Iris pigment epithelial cell (primary cell): ENCODE measurements around the gene PRKCA.
"Not testable (repeated sequence)": the region's sequence is repeated elsewhere in the genome, so short reads cannot be mapped to it uniquely, and the experiment has no call there.

Source experiments
- DNase-seq: peaks from one replicate; pipeline ENCODE4 v3.0.0-alpha.2; 2011; ENCODE audit warnings: low read depth

PRKCA gene

GRCh38 chr17:66466106-66466820 lies 163.8 kb downstream of the PRKCA start:
- DNase-seq = no peak

- peak; percentile 100 for DNase-seq
These were observed 164.5 kb downstream of the PRKCA start for GRCh38 chr17:66466840-66467367.

- no peak for DNase-seq
These were observed 165.4 kb downstream of the PRKCA start for GRCh38 chr17:66467766-66468165.

- peak; percentile 52 for DNase-seq
These were observed 166.1 kb downstream of the PRKCA start for GRCh38 chr17:66468241-66469087.

- DNase-seq = no peak
These were observed 166.7 kb downstream of the PRKCA start for GRCh38 chr17:66469088-66469442.

GRCh38 chr17:66469461-66469860 lies 167.0 kb downstream of the PRKCA start:
- no peak for DNase-seq

- DNase-seq = peak; percentile 53
These were observed 167.5 kb downstream of the PRKCA start for GRCh38 chr17:66469890-66470289.

GRCh38 chr17:66472123-66472522 lies 169.7 kb downstream of the PRKCA start:
- no peak for DNase-seq

GRCh38 chr17:66474258-66474657 lies 171.8 kb downstream of the PRKCA start:
- no peak for DNase-seq

- DNase-seq = no peak
These were observed 172.5 kb downstream of the PRKCA start for GRCh38 chr17:66474806-66475497.

- no peak for DNase-seq
These were observed 173.6 kb downstream of the PRKCA start for GRCh38 chr17:66476014-66476413.

- no peak for DNase-seq
These were observed 175.3 kb downstream of the PRKCA start for GRCh38 chr17:66477615-66478283.

- not testable (repeated sequence) for DNase-seq
These were observed 176.9 kb downstream of the PRKCA start for GRCh38 chr17:66479230-66479889.

GRCh38 chr17:66480243-66480642 lies 177.8 kb downstream of the PRKCA start:
- DNase-seq = no peak

GRCh38 chr17:66480802-66481201 lies 178.4 kb downstream of the PRKCA start:
- DNase-seq = no peak

- no peak for DNase-seq
These were observed 178.9 kb downstream of the PRKCA start for GRCh38 chr17:66481271-66481670.

GRCh38 chr17:66483906-66484305 lies 181.5 kb downstream of the PRKCA start:
- no peak for DNase-seq

GRCh38 chr17:66485309-66485947 lies 183.0 kb downstream of the PRKCA start:
- no peak for DNase-seq

GRCh38 chr17:66487121-66487520 lies 184.7 kb downstream of the PRKCA start:
- no peak for DNase-seq

GRCh38 chr17:66487981-66488468 lies 185.6 kb downstream of the PRKCA start:
- DNase-seq = no peak

- DNase-seq = no peak
These were observed 186.5 kb downstream of the PRKCA start for GRCh38 chr17:66488864-66489263.
